IMR-90 (cell line): ENCODE data around the gene SLC25A15. TPM values are rescaled to one million over a fixed set of nuclear protein-coding genes. Genes with fewer than 3 reads are reported as not detected.
A peak's percentile ranks its signal among the peaks of the same experiment; 100 is the strongest.

Experiments
- ATAC-seq: fragments of 200-7000 bp; cut with Tn5 transposase; 2 replicates; pipeline ENCODE4 v1.9.1; 2020; ENCODE audit warnings: low read depth, mild to moderate bottlenecking, moderate library complexity
- BruUV-seq: library from RNA; stranded (reverse); fragments of 400-500 nt; replicated peaks from 2 replicates; lab custom pipeline; 2021; lab: Mats Ljungman, UMichigan
- CTCF ChIA-PET: fragments of 300-600 bp; formaldehyde crosslinking; extraction: SDS; loops from one replicate; lab custom pipeline; 2021; ENCODE audit warnings: antibody characterized with exemption; lab: Yijun Ruan, JAX
- POLR2A ChIA-PET: fragments of 300-600 bp; sonication (Branson Sonifier 250); formaldehyde crosslinking; loops from one replicate; lab custom pipeline; 2022; ENCODE audit warnings: antibody characterized with exemption; ENCODE audit not compliant: unreplicated experiment; lab: Charles Lee
- DNase-seq: peaks from one replicate; pipeline ENCODE4 v3.0.0; 2013
- H2AFZ ChIP-seq: replicated peaks from 2 replicates; pipeline ENCODE3; 2013; ENCODE audit warnings: low read length, mild to moderate bottlenecking; ENCODE audit not compliant: poor library complexity
- H2AK5ac ChIP-seq: 2 replicates; pipeline ENCODE4 v1.6.1; 2013; ENCODE audit warnings: low read depth, low read length, inconsistent platforms
- H2AK9ac ChIP-seq: replicated peaks from 2 replicates; pipeline ENCODE3; 2013; ENCODE audit warnings: mild to moderate bottlenecking, low read depth, low read length, moderate library complexity; ENCODE audit not compliant: poor library complexity
- H2BK120ac ChIP-seq: 2 replicates; pipeline ENCODE4 v1.6.1; 2013; ENCODE audit warnings: low read depth, low read length, inconsistent platforms
- H2BK15ac ChIP-seq: 3 replicates; pipeline ENCODE4 v1.6.1; 2013; ENCODE audit warnings: low read depth, low read length, inconsistent platforms
- H2BK20ac ChIP-seq: 2 replicates; pipeline ENCODE4 v1.6.1; 2013; ENCODE audit warnings: low read depth, mild to moderate bottlenecking, inconsistent platforms, low read length, moderate library complexity
- H2BK5ac ChIP-seq: 2 replicates; pipeline ENCODE4 v1.6.1; 2013; ENCODE audit warnings: mild to moderate bottlenecking, low read depth, low read length, inconsistent platforms; ENCODE audit not compliant: poor library complexity, severe bottlenecking
- H3K14ac ChIP-seq: replicated peaks from 2 replicates; pipeline ENCODE4 v1.6.1; 2013; ENCODE audit warnings: low read depth, low read length, inconsistent platforms
- H3K18ac ChIP-seq: 2 replicates; pipeline ENCODE4 v1.6.1; 2013; ENCODE audit warnings: low read depth, low read length, control low read depth
- H3K23ac ChIP-seq: 2 replicates; pipeline ENCODE4 v1.6.1; 2013; ENCODE audit warnings: low read depth, low read length, inconsistent platforms
- H3K27ac ChIP-seq: 2 replicates; pipeline ENCODE4 v1.5.1; 2013; ENCODE audit warnings: mild to moderate bottlenecking, control low read depth, low read length; ENCODE audit not compliant: insufficient read depth
- H3K27me3 ChIP-seq: 2 replicates; pipeline ENCODE4 v1.6.1; 2013; ENCODE audit warnings: low read length; ENCODE audit not compliant: control insufficient read depth, insufficient read depth
- H3K36me3 ChIP-seq: 2 replicates; pipeline ENCODE4 v1.6.1; 2013; ENCODE audit warnings: low read length, mixed read lengths; ENCODE audit not compliant: control insufficient read depth, insufficient read depth
- H3K4ac ChIP-seq: 2 replicates; pipeline ENCODE4 v1.6.1; 2013; ENCODE audit warnings: low read depth, low read length, inconsistent platforms
- H3K4me1 ChIP-seq: 2 replicates; pipeline ENCODE4 v1.6.1; 2013; ENCODE audit warnings: low read length, mixed read lengths; ENCODE audit not compliant: control insufficient read depth, insufficient read depth
- H3K4me2 ChIP-seq: 2 replicates; pipeline ENCODE4 v1.6.1; 2013; ENCODE audit warnings: low read depth, mild to moderate bottlenecking, control low read depth, low read length, moderate library complexity
- H3K4me3 ChIP-seq: 2 replicates; pipeline ENCODE4 v1.5.1; 2013; ENCODE audit warnings: low read depth, mild to moderate bottlenecking, control low read depth, low read length, moderate library complexity; ENCODE audit not compliant: insufficient read depth
- H3K56ac ChIP-seq: 2 replicates; pipeline ENCODE4 v1.6.1; 2013; ENCODE audit warnings: low read length, inconsistent platforms; ENCODE audit not compliant: insufficient read depth; ENCODE audit errors: extremely low read depth
- H3K79me1 ChIP-seq, 2 experiments: 2 replicates each; pipeline ENCODE4 v1.6.1; 2013; ENCODE audit warnings: low read length in 2 of 2, inconsistent platforms in 1 of 2, low read depth in 1 of 2
- H3K9ac ChIP-seq: 2 replicates; pipeline ENCODE4 v1.6.1; 2013; ENCODE audit warnings: low read depth, low read length, control low read depth
- H3K9me1 ChIP-seq: 2 replicates; pipeline ENCODE4 v1.6.1; 2013; ENCODE audit warnings: low read length, inconsistent platforms; ENCODE audit not compliant: insufficient read depth
- H3K9me3 ChIP-seq: 2 replicates; pipeline ENCODE4 v1.6.1; 2013; ENCODE audit warnings: low read length; ENCODE audit not compliant: control insufficient read depth, insufficient read depth
- H4K20me1 ChIP-seq: 2 replicates; pipeline ENCODE4 v1.6.1; 2013; ENCODE audit warnings: low read length, inconsistent platforms; ENCODE audit not compliant: insufficient read depth
- H4K5ac ChIP-seq: 2 replicates; pipeline ENCODE4 v1.6.1; 2013; ENCODE audit warnings: mild to moderate bottlenecking, low read depth, low read length, control low read depth
- H4K8ac ChIP-seq, 2 experiments: 2 replicates each; pipeline ENCODE4 v1.6.1; 2013; ENCODE audit warnings: low read depth in 2 of 2, low read length in 2 of 2, control low read depth in 1 of 2, inconsistent platforms in 1 of 2
- H4K91ac ChIP-seq: 2 replicates; pipeline ENCODE4 v1.6.1; 2013; ENCODE audit warnings: low read depth, low read length, inconsistent platforms; ENCODE audit not compliant: insufficient read depth
- BHLHE40 ChIP-seq: fragments of 150-350 bp; IDR thresholded peaks from 2 replicates; pipeline ENCODE4 v1.6.1; 2016; ENCODE audit warnings: mild to moderate bottlenecking, low read depth, low read length
- CHD1 ChIP-seq: IDR thresholded peaks from 2 replicates; pipeline ENCODE4 v1.6.1; 2012; ENCODE audit warnings: low read depth, low read length, improper control_type of control experiment
- CTCF ChIP-seq: conservative IDR thresholded peaks from 2 replicates; pipeline ENCODE4 v1.5.1; 2012; ENCODE audit warnings: mild to moderate bottlenecking, low read depth, low read length, improper control_type of control experiment
- ELK1 ChIP-seq: fragments of 150-350 bp; IDR thresholded peaks from 2 replicates; pipeline ENCODE4 v1.6.1; 2016; ENCODE audit warnings: low read depth, mild to moderate bottlenecking, low read length, moderate library complexity, borderline replicate concordance
- MAFK ChIP-seq: IDR thresholded peaks from 2 replicates; pipeline ENCODE4 v1.6.1; 2012; ENCODE audit warnings: low read depth, low read length, improper control_type of control experiment
- MAZ ChIP-seq: IDR thresholded peaks from 2 replicates; pipeline ENCODE4 v1.6.1; 2012; ENCODE audit warnings: low read depth, mild to moderate bottlenecking, low read length, improper control_type of control experiment, moderate library complexity, borderline replicate concordance
- MXI1 ChIP-seq: IDR thresholded peaks from 2 replicates; pipeline ENCODE4 v1.6.1; 2012; ENCODE audit warnings: low read depth, mild to moderate bottlenecking, low read length, moderate library complexity, borderline replicate concordance
- NFE2L2 ChIP-seq: fragments of 150-350 bp; IDR thresholded peaks from 2 replicates; pipeline ENCODE4 v1.6.1; 2016; ENCODE audit warnings: low read depth, mild to moderate bottlenecking, low read length
- POLR2A ChIP-seq: IDR thresholded peaks from 2 replicates; pipeline ENCODE4 v1.6.1; 2012; ENCODE audit warnings: mild to moderate bottlenecking, low read depth, low read length
- RCOR1 ChIP-seq: IDR thresholded peaks from 2 replicates; pipeline ENCODE4 v1.6.1; 2012; ENCODE audit warnings: mild to moderate bottlenecking, low read length, improper control_type of control experiment; ENCODE audit not compliant: insufficient replicate concordance
- SMC3 ChIP-seq: fragments of 150-350 bp; IDR thresholded peaks from 2 replicates; pipeline ENCODE4 v1.6.1; 2016; ENCODE audit warnings: low read depth, mild to moderate bottlenecking, antibody characterized with exemption, low read length, moderate library complexity
- WGBS, 2 experiments: methylation state at CpG; one replicate each; pipeline versions ENCODE4 v1.1.5 to v1.1.7; 2013; ENCODE audit warnings: missing lambda C conversion rate in 2 of 2; ENCODE audit not compliant: insufficient read length in 1 of 2; ENCODE audit errors: extremely low coverage in 2 of 2; 5-methylcytosine and 5-hydroxymethylcytosine counted together
- dilution Hi-C: fragments of 300-500 bp; cut with HindIII; formaldehyde crosslinking; loops from one replicate; pipeline ENCODE4 v1.14.3; 2018; ENCODE audit warnings: low sequenced_read_pairs; ENCODE audit not compliant: unreplicated experiment
- in situ Hi-C: fragments of 300-500 bp; cut with MboI; formaldehyde crosslinking; loops from 3 replicates; pipeline ENCODE4 v1.14.3; 2019; ENCODE audit warnings: low sequenced_read_pairs, inconsistent platforms, mixed read lengths
- intact Hi-C: fragments of 100-400 bp; cut with micrococcal nuclease; formaldehyde crosslinking; loops from 2 replicates; pipeline ENCODE4 v1.10.0; 2022
- polyA plus RNA-seq, 3 experiments: library from polyadenylated mRNA; depleted of rRNA; stranded (reverse); fragments of >200 nt; gene quantifications; 2 replicates each; pipeline ENCODE4 v1.2.3, GENCODE V29; 2012; ENCODE audit warnings: low replicate concordance in 1 of 3
- total RNA-seq: library from RNA; depleted of rRNA; stranded (reverse); fragments of >200 nt; gene quantifications from 2 replicates; pipeline ENCODE4 v1.2.3, GENCODE V29; 2012

Gene SLC25A15
- total and polyA plus RNA-seq, 2 of the 4 experiments (the other 2 are of a cell fraction), result 5.4 to 13.3 TPM

DNA sequence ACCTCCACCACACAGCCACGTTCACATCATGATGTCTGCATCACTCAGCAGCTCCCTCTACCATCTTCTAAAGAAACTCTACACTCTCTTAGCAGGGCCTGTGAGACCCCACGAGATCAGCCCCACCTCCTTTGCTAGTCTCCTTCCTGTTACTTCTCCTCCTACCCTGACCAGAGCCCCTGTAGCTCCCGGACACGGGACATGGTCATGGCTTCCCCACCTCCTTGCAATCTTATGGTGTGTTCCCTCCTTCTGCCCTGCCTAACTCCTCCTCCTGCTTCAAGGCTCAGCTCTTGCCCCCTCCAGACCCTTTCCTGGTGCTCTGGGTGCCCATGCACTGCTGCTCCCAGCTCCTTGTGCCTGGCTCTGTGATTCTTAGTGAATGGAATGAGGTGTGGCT, 10.4 kb upstream of the SLC25A15 start:
- Histone ChIP-seq H3K4me1 (peaks cover 5% of the 10 kb centered on the region), H3K9me3 (no peaks in the 10 kb centered on the region), H3K23ac (no peak overlapping the region), H2BK120ac (no peak overlapping the region), H2AFZ (peak overlapping the region; percentile 51), H3K14ac (no peak overlapping the region), H3K4me2 (no peak overlapping the region), H3K27ac (no peak overlapping the region), H3K27me3 (no peaks in the 10 kb centered on the region), H2AK9ac (no peak overlapping the region), H4K91ac (no peak overlapping the region), H2AK5ac (0 out of 2 replicates have a peak overlapping the region, but pooled peaks have one; percentile 26), H3K4me3 (no peak overlapping the region), H2BK5ac (no peak overlapping the region), H4K5ac (no peak overlapping the region), H2BK20ac (no peak overlapping the region), H4K8ac (no peak overlapping the region), H3K9ac (no peak overlapping the region), H3K18ac (no peak overlapping the region), H4K20me1 (no peaks in the 10 kb centered on the region), H2BK15ac (no peak overlapping the region), H3K56ac (no peak overlapping the region), H3K79me1 (no peaks in the 10 kb centered on the region), H3K4ac (no peak overlapping the region), H3K9me1 (peaks cover 16% of the 10 kb centered on the region), H3K36me3 (no peaks in the 10 kb centered on the region)
- TF ChIP-seq SMC3 (no peak), MXI1 (no peak), MAZ (no peak), ELK1 (no peak), POLR2A (no peak), RCOR1 (no peak), NFE2L2 (no peak), CHD1 (no peak), BHLHE40 (no peak), CTCF (no peak), MAFK (no peak)
- intact Hi-C loops (loop anchor here (10.0 kb wide), 2 partner anchors 276 to 1094 kb away; no protein-coding TSS in a partner anchor), dilution Hi-C loops (no loop called here), in situ Hi-C loops (no loop called here)
- no peak for ATAC-seq
- WGBS, 2 experiments, result 59% methylated on average over 4 of the region's 4 CpGs; no CpG with 5 or more reads in 1 of the 2 experiments
- no peak for DNase-seq
- CTCF ChIA-PET, result interaction anchor here (1.0 kb wide), 1 partner anchor 9 kb away, joined by 9 read pairs; no protein-coding TSS in a partner anchor
- POLR2A ChIA-PET, result no interaction called here
- BruUV-seq, result no TSS peak
